KOPT-K1 (cell line): ENCODE results near the gene GOLGA7B.

ENCODE experiments used
- H3K27ac ChIP-seq: fragments of 200-600 bp; sonication (generic); 2 replicates; pipeline ENCODE4 v1.5.1; 2016; ENCODE audit warnings: antibody characterized with exemption, mild to moderate bottlenecking, low read depth, low read length; ENCODE audit not compliant: poor library complexity, severe bottlenecking
- H3K36me3 ChIP-seq: fragments of 200-600 bp; sonication (generic); 2 replicates; pipeline ENCODE4 v1.5.1; 2017; ENCODE audit warnings: antibody characterized with exemption, mild to moderate bottlenecking, low read length, moderate library complexity; ENCODE audit not compliant: insufficient read depth
- H3K9me3 ChIP-seq: fragments of 200-600 bp; sonication (generic); 2 replicates; pipeline ENCODE4 v1.5.1; 2017; ENCODE audit warnings: antibody characterized with exemption, low read length, mild to moderate bottlenecking; ENCODE audit not compliant: insufficient read depth, poor library complexity, severe bottlenecking

The GOLGA7B gene

GRCh38 chr10:97889461-97890265, 40.0 kb downstream of the GOLGA7B start:
- Histone ChIP-seq H3K36me3 (no peaks in the 10 kb centered on the region), H3K9me3 (no peaks in the 10 kb centered on the region), H3K27ac (no peak overlapping the region)

- Histone ChIP-seq H3K36me3 (no peaks in the 10 kb centered on the region), H3K9me3 (no peaks in the 10 kb centered on the region), H3K27ac (no peak overlapping the region)
Measured at GRCh38 chr10:97891497-97892167, 42.0 kb downstream of the GOLGA7B start.

- H3K36me3 ChIP-seq = no peaks in the 10 kb centered on the region
- no peaks in the 10 kb centered on the region for H3K9me3 ChIP-seq
- H3K27ac ChIP-seq = no peak overlapping the region
Measured at GRCh38 chr10:97892506-97892905, 42.9 kb downstream of the GOLGA7B start.

- H3K27ac ChIP-seq = no peak overlapping the region
Measured at GRCh38 chr10:97892939-97893338, 43.3 kb downstream of the GOLGA7B start.

DNA sequence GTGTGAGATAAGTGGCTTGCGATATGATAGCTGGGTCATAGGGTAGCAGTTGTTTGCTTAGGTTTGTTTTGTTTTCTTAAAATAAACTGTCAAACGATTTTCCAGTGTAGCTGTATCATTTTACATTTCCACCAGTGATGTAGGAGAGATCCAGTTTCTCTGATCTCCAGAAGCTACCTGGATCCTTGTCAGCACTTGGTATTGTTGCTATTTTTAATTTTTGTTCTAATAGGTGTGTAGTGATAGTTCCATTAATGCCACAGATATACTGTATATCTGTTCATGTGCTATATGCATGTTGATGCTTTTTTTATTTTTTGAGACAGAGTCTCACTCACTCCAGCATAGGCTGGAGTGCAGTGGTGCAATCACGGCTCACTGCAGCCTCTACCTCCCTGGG, 44.4 kb downstream of the GOLGA7B start:
- Histone ChIP-seq H3K27ac (no peak overlapping the region), H3K36me3 (no peaks in the 10 kb centered on the region), H3K9me3 (no peaks in the 10 kb centered on the region)

More at GRCh38 chr10:97892939-97893338, 43.3 kb downstream of the GOLGA7B start:
- H3K9me3 ChIP-seq = no peaks in the 10 kb centered on the region
- H3K36me3 ChIP-seq = no peaks in the 10 kb centered on the region

GRCh38 chr10:97895084-97895483, 45.4 kb downstream of the GOLGA7B start:
- H3K9me3 ChIP-seq = no peaks in the 10 kb centered on the region
- H3K36me3 ChIP-seq = no peaks in the 10 kb centered on the region
- no peak overlapping the region for H3K27ac ChIP-seq

GRCh38 chr10:97895915-97896314, 46.3 kb downstream of the GOLGA7B start:
- H3K36me3 ChIP-seq = no peaks in the 10 kb centered on the region
- no peaks in the 10 kb centered on the region for H3K9me3 ChIP-seq
- H3K27ac ChIP-seq = no peak overlapping the region

- H3K9me3 ChIP-seq = no peaks in the 10 kb centered on the region
- H3K27ac ChIP-seq = no peak overlapping the region
- no peaks in the 10 kb centered on the region for H3K36me3 ChIP-seq
Measured at GRCh38 chr10:97896756-97897358, 47.2 kb downstream of the GOLGA7B start.

- Histone ChIP-seq H3K9me3 (no peaks in the 10 kb centered on the region), H3K27ac (no peak overlapping the region), H3K36me3 (no peaks in the 10 kb centered on the region)
Measured at GRCh38 chr10:97898429-97898828, 48.8 kb downstream of the GOLGA7B start.

DNA sequence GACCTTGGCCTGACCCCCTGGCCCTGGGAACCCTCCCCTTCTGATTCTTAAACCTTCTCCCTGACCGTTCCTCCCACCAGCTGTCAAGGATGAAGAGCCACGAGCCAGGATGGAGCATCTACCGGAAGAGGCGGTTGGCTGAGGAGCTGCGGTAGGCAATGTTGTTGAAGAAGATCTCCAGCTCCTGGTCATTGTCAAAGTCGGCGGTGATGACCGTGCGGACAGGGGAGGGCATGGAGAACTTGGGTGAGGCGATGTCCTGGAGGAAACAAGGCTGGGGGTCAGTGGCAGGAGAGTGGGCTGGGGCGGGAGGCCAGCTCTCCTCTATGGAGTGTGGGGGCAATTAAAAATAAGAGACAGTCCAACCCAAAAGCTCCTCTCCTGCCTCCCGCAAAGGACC, 51.7 kb downstream of the GOLGA7B start:
- Histone ChIP-seq H3K36me3 (no peaks in the 10 kb centered on the region), H3K27ac (no peak overlapping the region), H3K9me3 (no peaks in the 10 kb centered on the region)

- Histone ChIP-seq H3K9me3 (no peaks in the 10 kb centered on the region), H3K36me3 (no peaks in the 10 kb centered on the region), H3K27ac (no peak overlapping the region)
Measured at GRCh38 chr10:97903128-97904017, 53.7 kb downstream of the GOLGA7B start.

DNA sequence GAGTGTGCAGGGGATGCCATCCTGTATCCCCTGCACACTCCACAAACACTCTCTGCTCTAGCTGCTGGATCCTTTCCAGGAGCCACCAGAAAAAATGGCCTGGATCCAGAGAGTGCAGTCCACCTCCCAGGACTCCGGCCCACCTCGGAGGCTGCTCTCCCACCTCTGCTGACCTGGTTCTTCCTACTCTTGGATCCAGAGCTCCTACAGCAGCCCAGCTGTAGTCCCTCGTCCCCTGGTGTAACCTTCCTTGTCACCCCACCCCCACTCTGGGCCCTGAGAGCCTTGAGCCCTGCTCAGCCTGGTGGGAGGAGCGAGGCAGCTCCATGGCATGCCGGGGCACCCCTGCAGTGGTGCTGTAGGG, 54.4 kb downstream of the GOLGA7B start:
- no peaks in the 10 kb centered on the region for H3K36me3 ChIP-seq
- H3K9me3 ChIP-seq = no peaks in the 10 kb centered on the region
- no peak overlapping the region for H3K27ac ChIP-seq

GRCh38 chr10:97904576-97904975, 54.9 kb downstream of the GOLGA7B start:
- H3K9me3 ChIP-seq = no peaks in the 10 kb centered on the region
- H3K36me3 ChIP-seq = no peaks in the 10 kb centered on the region
- no peak overlapping the region for H3K27ac ChIP-seq

- no peak overlapping the region for H3K27ac ChIP-seq
- H3K36me3 ChIP-seq = no peaks in the 10 kb centered on the region
- no peaks in the 10 kb centered on the region for H3K9me3 ChIP-seq
Measured at GRCh38 chr10:97905276-97905675, 55.6 kb downstream of the GOLGA7B start.

- no peak overlapping the region for H3K27ac ChIP-seq
- no peaks in the 10 kb centered on the region for H3K9me3 ChIP-seq
Measured at GRCh38 chr10:97907211-97907610, 57.6 kb downstream of the GOLGA7B start.

More at GRCh38 chr10:97907211-97907610, 57.6 kb downstream of the GOLGA7B start:
- H3K36me3 ChIP-seq = no peaks in the 10 kb centered on the region
